ENCODE results near the gene THAP11. TPM values are rescaled to one million over a fixed set of nuclear protein-coding genes. Genes with fewer than 3 reads are reported as not detected.
A peak's percentile ranks its signal among the peaks of the same experiment; 100 is the strongest.
"Not testable (repeated sequence)": the region's sequence is repeated elsewhere in the genome, so short reads cannot be mapped to it uniquely, and the experiment has no call there.

THAP11 gene
- total RNA-seq, 1 experiment from 2014 or later: 37.2 TPM

GRCh38 chr16:67848118-67848517 lies 6.0 kb downstream of the THAP11 start:
- Histone ChIP-seq H3K4me3 (peak overlapping the region; percentile 78), H3K27me3 (no peaks in the 10 kb centered on the region), H3K36me3 (peaks cover 12% of the 10 kb centered on the region), H3K9me3 (no peaks in the 10 kb centered on the region)
- DNase-seq: no peak

GRCh38 chr16:67853670-67854069 lies 11.6 kb downstream of the THAP11 start:
- no peak for DNase-seq
- Histone ChIP-seq H3K4me3 (no peak overlapping the region), H3K36me3 (peaks cover 11% of the 10 kb centered on the region), H3K27me3 (no peaks in the 10 kb centered on the region), H3K9me3 (no peaks in the 10 kb centered on the region)

- no peaks in the 10 kb centered on the region for H3K27me3 ChIP-seq
- H3K4me3 ChIP-seq: no peak overlapping the region
- no peaks in the 10 kb centered on the region for H3K9me3 ChIP-seq
- H3K36me3 ChIP-seq: peaks cover 14% of the 10 kb centered on the region
- DNase-seq: no peak
Measured at GRCh38 chr16:67855789-67856188, 13.7 kb downstream of the THAP11 start.

- no peaks in the 10 kb centered on the region for H3K27me3 ChIP-seq
- H3K9me3 ChIP-seq: no peaks in the 10 kb centered on the region
- DNase-seq: no peak
Measured at GRCh38 chr16:67856927-67857546, 14.9 kb downstream of the THAP11 start.

GRCh38 chr16:67857547-67858233 lies 15.6 kb downstream of the THAP11 start:
- DNase-seq: peak; percentile 87
- no peak overlapping the region for H3K4me3 ChIP-seq
- H3K36me3 ChIP-seq: peaks cover 22% of the 10 kb centered on the region

More at GRCh38 chr16:67856927-67857546, 14.9 kb downstream of the THAP11 start:
- H3K36me3 ChIP-seq: peaks cover 22% of the 10 kb centered on the region
- no peak overlapping the region for H3K4me3 ChIP-seq

GRCh38 chr16:67858500-67858899 lies 16.4 kb downstream of the THAP11 start:
- Histone ChIP-seq H3K9me3 (no peaks in the 10 kb centered on the region), H3K27me3 (no peaks in the 10 kb centered on the region), H3K4me3 (no peak overlapping the region), H3K36me3 (peaks cover 22% of the 10 kb centered on the region)
- no peak for DNase-seq

More at GRCh38 chr16:67857547-67858233, 15.6 kb downstream of the THAP11 start:
- Histone ChIP-seq H3K9me3 (no peaks in the 10 kb centered on the region), H3K27me3 (no peaks in the 10 kb centered on the region)

GRCh38 chr16:67860589-67861398 lies 18.7 kb downstream of the THAP11 start:
- Histone ChIP-seq H3K4me3 (no peak overlapping the region), H3K36me3 (peaks cover 32% of the 10 kb centered on the region), H3K9me3 (no peaks in the 10 kb centered on the region), H3K27me3 (no peaks in the 10 kb centered on the region)
- DNase-seq: peak; percentile 34

GRCh38 chr16:67861877-67862276 lies 19.8 kb downstream of the THAP11 start:
- peaks cover 33% of the 10 kb centered on the region for H3K36me3 ChIP-seq
- H3K9me3 ChIP-seq: no peaks in the 10 kb centered on the region
- DNase-seq: no peak
- H3K4me3 ChIP-seq: no peak overlapping the region
- no peaks in the 10 kb centered on the region for H3K27me3 ChIP-seq

- no peaks in the 10 kb centered on the region for H3K9me3 ChIP-seq
- no peaks in the 10 kb centered on the region for H3K27me3 ChIP-seq
- H3K4me3 ChIP-seq: no peak overlapping the region
- peaks cover 40% of the 10 kb centered on the region for H3K36me3 ChIP-seq
- DNase-seq: no peak
Measured at GRCh38 chr16:67862623-67863583, 20.8 kb downstream of the THAP11 start.

- DNase-seq, H3K4me3 ChIP-seq, H3K9me3 ChIP-seq, H3K27me3 ChIP-seq: not testable (repeated sequence)
- peaks cover 43% of the 10 kb centered on the region for H3K36me3 ChIP-seq
Measured at GRCh38 chr16:67864044-67864443, 21.9 kb downstream of the THAP11 start.

- no peak for DNase-seq
- H3K36me3 ChIP-seq: peaks cover 48% of the 10 kb centered on the region
- H3K4me3 ChIP-seq: no peak overlapping the region
- H3K9me3 ChIP-seq: no peaks in the 10 kb centered on the region
- no peaks in the 10 kb centered on the region for H3K27me3 ChIP-seq
Measured at GRCh38 chr16:67864594-67864993, 22.5 kb downstream of the THAP11 start.

- H3K4me3 ChIP-seq: no peak overlapping the region
- H3K27me3 ChIP-seq: no peaks in the 10 kb centered on the region
- no peaks in the 10 kb centered on the region for H3K9me3 ChIP-seq
- DNase-seq: peak; percentile 44
- H3K36me3 ChIP-seq: peaks cover 51% of the 10 kb centered on the region
Measured at GRCh38 chr16:67865318-67865717, 23.2 kb downstream of the THAP11 start.

- peaks cover 38% of the 10 kb centered on the region for H3K36me3 ChIP-seq
- no peak overlapping the region for H3K4me3 ChIP-seq
- no peak for DNase-seq
- no peaks in the 10 kb centered on the region for H3K9me3 ChIP-seq
- no peaks in the 10 kb centered on the region for H3K27me3 ChIP-seq
Measured at GRCh38 chr16:67868290-67868689, 26.2 kb downstream of the THAP11 start.

GRCh38 chr16:67869653-67870052 lies 27.5 kb downstream of the THAP11 start:
- no peak for DNase-seq
- Histone ChIP-seq H3K9me3 (no peaks in the 10 kb centered on the region), H3K4me3 (no peak overlapping the region), H3K27me3 (no peaks in the 10 kb centered on the region), H3K36me3 (peaks cover 36% of the 10 kb centered on the region)

- Histone ChIP-seq H3K27me3 (no peaks in the 10 kb centered on the region), H3K36me3 (peaks cover 27% of the 10 kb centered on the region), H3K4me3 (no peak overlapping the region), H3K9me3 (no peaks in the 10 kb centered on the region)
- DNase-seq: no peak
Measured at GRCh38 chr16:67871256-67871655, 29.1 kb downstream of the THAP11 start.

GRCh38 chr16:67872131-67872630 lies 30.1 kb downstream of the THAP11 start:
- no peak for DNase-seq
- no peaks in the 10 kb centered on the region for H3K9me3 ChIP-seq
- peaks cover 26% of the 10 kb centered on the region for H3K36me3 ChIP-seq
- no peak overlapping the region; the same call in 1 of the 2 replicates for H3K4me3 ChIP-seq
- no peaks in the 10 kb centered on the region for H3K27me3 ChIP-seq
